ENCODE data around the gene LOXL3.

GRCh38 chr2:74550231-74550630, 3.5 kb downstream of the LOXL3 start:
- TF ChIP-seq ZNF274 (IDR thresholded peaks at IDR 0.05; ENCODE audit: low read depth, low read length): no peak
- no peak for TF ChIP-seq YY1 (IDR thresholded peaks at IDR 0.05; ENCODE audit: insufficient read depth, insufficient read length)

Data from NT2/D1 (cell line).